Measurements from ENCODE around the gene TLR9.

Gene TLR9

GRCh38 chr3:52247409-52248164, 22.1 kb upstream of the TLR9 start:
- no peak for DNase-seq

- DNase-seq: no peak
Measured at GRCh38 chr3:52246728-52247408, 21.4 kb upstream of the TLR9 start.

- no peak for DNase-seq
Measured at GRCh38 chr3:52246264-52246620, 20.8 kb upstream of the TLR9 start.

GRCh38 chr3:52245322-52246263, 20.1 kb upstream of the TLR9 start, which contains the start of gene PPM1M:
PPM1M (plus strand) TSS chr3:52245759; CDS start chr3:52245825, 66 bp downstream.
- DNase-seq: peak; percentile 72

- DNase-seq: no peak
Measured at GRCh38 chr3:52243791-52244628, 18.6 kb upstream of the TLR9 start.

GRCh38 chr3:52242039-52242438, 16.6 kb upstream of the TLR9 start:
- no peak for DNase-seq

GRCh38 chr3:52240886-52241370, 15.5 kb upstream of the TLR9 start:
- DNase-seq: no peak

GRCh38 chr3:52240059-52240885, 14.8 kb upstream of the TLR9 start:
- no peak for DNase-seq

GRCh38 chr3:52238761-52239701, 13.6 kb upstream of the TLR9 start, which contains the start of gene TWF2:
TWF2 (minus strand) TSS chr3:52239158; CDS start chr3:52239016, 142 bp downstream.
- peak; percentile 78 for DNase-seq

- no peak for DNase-seq
Measured at GRCh38 chr3:52238193-52238760, 12.8 kb upstream of the TLR9 start.

GRCh38 chr3:52237657-52238172, 12.3 kb upstream of the TLR9 start:
- DNase-seq: no peak

GRCh38 chr3:52237006-52237656, 11.7 kb upstream of the TLR9 start:
- DNase-seq: no peak

GRCh38 chr3:52236424-52236886, 11.0 kb upstream of the TLR9 start:
- no peak for DNase-seq

GRCh38 chr3:52234516-52235447, 9.3 kb upstream of the TLR9 start:
- no peak for DNase-seq

- DNase-seq: no peak
Measured at GRCh38 chr3:52233968-52234367, 8.5 kb upstream of the TLR9 start.

- DNase-seq: no peak
Measured at GRCh38 chr3:52233108-52233591, 7.7 kb upstream of the TLR9 start.
